OCI-LY7 (cell line): ENCODE data around the gene MPPED1. TPM values are rescaled to one million over a fixed set of nuclear protein-coding genes. Genes with fewer than 3 reads are reported as not detected.

Experiments
- BruUV-seq: library from RNA; stranded (reverse); fragments of 400-500 nt; replicated peaks from 2 replicates; lab custom pipeline; 2021; lab: Mats Ljungman, UMichigan
- CTCF ChIA-PET: fragments of 300-600 bp; sonication (Branson Sonifier 250); formaldehyde crosslinking; loops from one replicate; lab custom pipeline; 2022; ENCODE audit warnings: antibody characterized with exemption; ENCODE audit not compliant: unreplicated experiment; lab: Charles Lee
- POLR2A ChIA-PET: fragments of 300-600 bp; sonication (Branson Sonifier 250); formaldehyde crosslinking; loops from one replicate; lab custom pipeline; 2022; ENCODE audit warnings: antibody characterized with exemption; lab: Charles Lee
- DNase-seq: peaks from one replicate; pipeline ENCODE4 v3.0.0-alpha.2; 2015; ENCODE audit warnings: low spot score
- H2AFZ ChIP-seq: fragments of 200-600 bp; sonication (generic), shearing (Covaris generic); 2 replicates; pipeline ENCODE4 v1.6.1; 2014; ENCODE audit warnings: mild to moderate bottlenecking, antibody characterized with exemption, low read length, moderate library complexity
- H3K27ac ChIP-seq: fragments of 200-600 bp; sonication (generic); 2 replicates; pipeline ENCODE4 v1.5.1; 2014; ENCODE audit warnings: mixed run types, low read depth, mild to moderate bottlenecking, moderate library complexity, low read length, inconsistent platforms; ENCODE audit not compliant: poor library complexity, severe bottlenecking
- H3K36me3 ChIP-seq: fragments of 200-600 bp; sonication (generic); 2 replicates; pipeline ENCODE4 v1.6.1; 2014; ENCODE audit warnings: mild to moderate bottlenecking, antibody characterized with exemption, low read length, moderate library complexity, mixed read lengths; ENCODE audit not compliant: insufficient read depth
- H3K4me1 ChIP-seq: fragments of 200-600 bp; sonication (generic); 2 replicates; pipeline ENCODE4 v1.5.1; 2014; ENCODE audit warnings: mild to moderate bottlenecking, low read length; ENCODE audit not compliant: insufficient read depth, poor library complexity, severe bottlenecking
- H3K4me2 ChIP-seq: fragments of 200-600 bp; sonication (generic); 2 replicates; pipeline ENCODE4 v1.6.1; 2014; ENCODE audit warnings: mild to moderate bottlenecking, low read length
- H3K4me3 ChIP-seq: fragments of 200-600 bp; sonication (generic); 2 replicates; pipeline ENCODE4 v1.5.1; 2014; ENCODE audit warnings: mild to moderate bottlenecking, low read depth, low read length; ENCODE audit not compliant: poor library complexity, severe bottlenecking
- H3K79me2 ChIP-seq: fragments of 200-600 bp; sonication (generic); 2 replicates; pipeline ENCODE4 v1.6.1; 2016; ENCODE audit warnings: low read depth, mild to moderate bottlenecking, low read length, moderate library complexity, mixed read lengths; ENCODE audit not compliant: insufficient read depth
- H3K9me2 ChIP-seq: fragments of 200-600 bp; sonication (generic); 2 replicates; pipeline ENCODE4 v1.6.1; 2016; ENCODE audit warnings: mild to moderate bottlenecking, low read length, mixed read lengths; ENCODE audit not compliant: insufficient read depth
- H3K9me3 ChIP-seq: fragments of 200-600 bp; sonication (generic); 2 replicates; pipeline ENCODE4 v1.6.1; 2014; ENCODE audit warnings: mild to moderate bottlenecking, mixed run types, low read length, mixed read lengths
- H4K20me1 ChIP-seq: fragments of 200-600 bp; sonication (generic); 2 replicates; pipeline ENCODE4 v1.6.1; 2014; ENCODE audit warnings: mild to moderate bottlenecking, antibody characterized with exemption, low read length, moderate library complexity, mixed read lengths; ENCODE audit not compliant: insufficient read depth
- EZH2phosphoT487 ChIP-seq: fragments of 200-600 bp; sonication (generic); IDR thresholded peaks from 2 replicates; pipeline ENCODE4 v1.6.1; 2018; ENCODE audit warnings: low read depth, borderline replicate concordance, mild to moderate bottlenecking, mixed run types, antibody characterized with exemption, low read length, moderate library complexity, mixed read lengths
- intact Hi-C: fragments of 100-400 bp; cut with micrococcal nuclease; formaldehyde crosslinking; loops from one replicate; pipeline ENCODE4 v1.10.0; 2022; ENCODE audit not compliant: unreplicated experiment
- total RNA-seq, 2 experiments: library from RNA; depleted of rRNA in 1 of 2; stranded (reverse); fragments of >200 nt in 1 of 2; shearing (Covaris generic) in 1 of 2; gene quantifications; 2 replicates each; pipeline ENCODE4 v1.2.3, GENCODE V29; 2014 to 2022
- TF ChIP-seq, protein P1 (sequence below): fragments of 200-600 bp; sonication (generic); conservative IDR thresholded peaks from 2 replicates; pipeline ENCODE4 v1.5.1; 2014; ENCODE audit warnings: mild to moderate bottlenecking, antibody characterized with exemption, low read length, moderate library complexity, mixed read lengths

The MPPED1 gene
- total RNA-seq, 2 experiments from 2014 or later: not detected

DNA sequence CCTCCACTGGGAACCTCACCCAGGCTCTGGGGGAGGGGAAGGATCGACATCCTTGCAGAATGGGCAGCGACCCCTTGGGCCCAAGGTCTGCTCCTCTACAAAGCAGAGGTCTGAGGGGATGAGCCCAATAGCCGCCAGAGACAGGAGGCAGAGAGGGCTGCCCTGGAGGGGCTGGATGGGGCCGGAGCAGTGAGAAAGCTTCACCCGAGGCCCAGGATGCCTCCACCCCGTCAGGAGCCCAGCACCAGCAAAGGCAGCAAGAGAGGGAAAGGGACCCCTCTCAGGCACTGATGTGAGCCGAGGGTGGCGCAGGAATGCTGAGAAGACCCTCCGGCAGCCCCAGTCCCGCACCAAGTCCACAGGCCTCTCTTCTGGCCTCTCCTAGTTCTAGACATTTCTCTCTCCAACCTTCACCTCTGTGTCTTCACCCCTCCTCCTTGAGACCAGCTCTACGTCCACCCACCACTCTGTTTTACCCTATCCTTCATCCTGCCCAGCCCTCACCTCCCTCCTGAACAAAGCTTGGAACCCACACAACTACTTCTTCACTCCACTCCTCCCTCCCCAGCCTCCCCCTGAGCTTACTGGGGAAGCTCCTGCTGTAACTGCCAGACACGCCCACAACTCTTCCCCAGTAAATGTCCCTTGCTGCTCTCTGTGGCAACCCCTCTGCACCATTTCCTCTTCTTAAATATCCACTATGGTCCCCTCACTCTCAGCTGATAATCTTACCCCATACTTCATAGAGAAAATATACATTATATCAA lies 131.9 kb downstream of the MPPED1 start:
- Histone ChIP-seq H2AFZ (no peak overlapping the region), H3K79me2 (no peaks in the 10 kb centered on the region), H3K27ac (no peak overlapping the region), H3K4me2 (no peak overlapping the region), H3K9me2 (no peaks in the 10 kb centered on the region), H4K20me1 (no peaks in the 10 kb centered on the region), H3K4me1 (no peaks in the 10 kb centered on the region), H3K9me3 (no peaks in the 10 kb centered on the region), H3K4me3 (no peak overlapping the region), H3K36me3 (no peaks in the 10 kb centered on the region)
- intact Hi-C loops: no loop called here
- DNase-seq: no peak
- ChIA-PET POLR2A (no interaction called here), CTCF (no interaction called here)
- no TSS peak for BruUV-seq
- TF ChIP-seq EZH2phosphoT487: no peak
- TF ChIP-seq, protein P1, sequence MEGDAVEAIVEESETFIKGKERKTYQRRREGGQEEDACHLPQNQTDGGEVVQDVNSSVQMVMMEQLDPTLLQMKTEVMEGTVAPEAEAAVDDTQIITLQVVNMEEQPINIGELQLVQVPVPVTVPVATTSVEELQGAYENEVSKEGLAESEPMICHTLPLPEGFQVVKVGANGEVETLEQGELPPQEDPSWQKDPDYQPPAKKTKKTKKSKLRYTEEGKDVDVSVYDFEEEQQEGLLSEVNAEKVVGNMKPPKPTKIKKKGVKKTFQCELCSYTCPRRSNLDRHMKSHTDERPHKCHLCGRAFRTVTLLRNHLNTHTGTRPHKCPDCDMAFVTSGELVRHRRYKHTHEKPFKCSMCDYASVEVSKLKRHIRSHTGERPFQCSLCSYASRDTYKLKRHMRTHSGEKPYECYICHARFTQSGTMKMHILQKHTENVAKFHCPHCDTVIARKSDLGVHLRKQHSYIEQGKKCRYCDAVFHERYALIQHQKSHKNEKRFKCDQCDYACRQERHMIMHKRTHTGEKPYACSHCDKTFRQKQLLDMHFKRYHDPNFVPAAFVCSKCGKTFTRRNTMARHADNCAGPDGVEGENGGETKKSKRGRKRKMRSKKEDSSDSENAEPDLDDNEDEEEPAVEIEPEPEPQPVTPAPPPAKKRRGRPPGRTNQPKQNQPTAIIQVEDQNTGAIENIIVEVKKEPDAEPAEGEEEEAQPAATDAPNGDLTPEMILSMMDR: no peak

DNA sequence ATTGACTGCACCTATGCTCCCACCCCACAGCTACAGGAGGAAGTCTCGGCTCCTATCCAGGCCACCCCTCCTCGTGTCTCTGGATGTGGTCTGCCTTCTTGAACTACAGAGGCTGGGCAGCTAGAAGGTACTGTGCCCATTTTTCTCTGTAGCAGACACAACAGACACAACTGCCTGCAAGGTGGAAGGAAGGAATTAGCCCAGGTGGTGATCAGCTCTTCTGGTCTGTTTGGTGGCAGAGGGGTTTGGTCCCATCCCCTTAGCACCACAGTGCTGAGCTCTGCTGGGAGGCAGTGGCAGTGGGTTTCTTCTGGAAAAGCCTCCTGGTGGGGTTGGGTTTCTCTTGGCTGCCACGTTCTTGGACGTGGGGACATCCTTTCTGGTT lies 132.5 kb downstream of the MPPED1 start:
- POLR2A ChIA-PET: no interaction called here

DNA sequence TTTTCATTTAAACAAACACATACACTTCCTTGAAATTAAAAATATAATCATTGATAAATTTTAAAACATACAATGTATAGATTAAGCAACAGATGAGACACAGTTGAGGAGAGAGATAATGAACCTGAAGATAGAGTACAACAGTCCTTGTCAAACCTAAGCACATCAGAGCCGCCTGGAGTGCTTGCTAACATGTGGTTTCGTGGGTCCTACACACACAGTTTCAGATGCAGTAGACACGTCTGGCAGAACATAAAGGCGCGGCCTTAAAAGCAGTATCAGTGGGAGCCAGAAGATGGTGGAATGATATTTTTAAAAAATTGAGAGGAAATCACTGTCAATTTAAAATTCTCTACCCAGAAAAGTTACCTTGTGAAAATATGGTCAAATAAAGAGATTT lies 134.4 kb downstream of the MPPED1 start:
- POLR2A ChIA-PET: interaction anchor here (0.7 to 0.8 kb wide), 2 partner anchors 232 to 281 kb away, joined by 3 to 4 read pairs; no protein-coding TSS in a partner anchor
- CTCF ChIA-PET: no interaction called here
- no TSS peak for BruUV-seq

More for the DNA sequence above, 132.5 kb downstream of the MPPED1 start:
- no peak overlapping the region for H3K4me2 ChIP-seq
- no peaks in the 10 kb centered on the region for H3K9me3 ChIP-seq
- CTCF ChIA-PET: no interaction called here
- H3K4me3 ChIP-seq: no peak overlapping the region
- BruUV-seq: no TSS peak
- no peaks in the 10 kb centered on the region for H3K4me1 ChIP-seq
- no peaks in the 10 kb centered on the region for H3K9me2 ChIP-seq
- no peak for DNase-seq
- intact Hi-C loops: no loop called here
- no peaks in the 10 kb centered on the region for H3K36me3 ChIP-seq
- H2AFZ ChIP-seq: no peak overlapping the region
- TF ChIP-seq, protein P1: no peak
- TF ChIP-seq EZH2phosphoT487: no peak
- no peaks in the 10 kb centered on the region for H4K20me1 ChIP-seq
- H3K79me2 ChIP-seq: no peaks in the 10 kb centered on the region
- H3K27ac ChIP-seq: no peak overlapping the region

More for the DNA sequence above, 134.4 kb downstream of the MPPED1 start:
- Histone ChIP-seq H3K9me3 (no peaks in the 10 kb centered on the region), H3K27ac (no peak overlapping the region), H3K4me1 (no peaks in the 10 kb centered on the region), H4K20me1 (no peaks in the 10 kb centered on the region), H3K4me3 (no peak overlapping the region), H3K36me3 (no peaks in the 10 kb centered on the region), H3K9me2 (no peaks in the 10 kb centered on the region), H3K79me2 (no peaks in the 10 kb centered on the region), H3K4me2 (no peak overlapping the region), H2AFZ (no peak overlapping the region)
- intact Hi-C loops: no loop called here
- no peak for DNase-seq
- no peak for TF ChIP-seq EZH2phosphoT487
- TF ChIP-seq, protein P1: no peak
